Measurements from ENCODE around the gene DYNLL1. TPM values are rescaled to one million over a fixed set of nuclear protein-coding genes. Genes with fewer than 3 reads are reported as not detected.

DYNLL1 gene
- total RNA-seq, 1 experiment from 2014 or later = 404 TPM

Other genes with a start within 250 kb of the DYNLL1 start
- gene PXN, start 230.4 kb upstream of the DYNLL1 start, total RNA-seq (2014; rRNA removed) = 152 and 159 TPM in 2 replicates
- not detected in 2 replicates for gene RNU4-2, start 204.2 kb upstream of the DYNLL1 start, total RNA-seq (2014; rRNA removed)
- under 0.01 TPM in 1 of 2 replicates, not detected in the other for gene RNU4-1, start 202.9 kb upstream of the DYNLL1 start, total RNA-seq (2014; rRNA removed)
- 1.6 and 2.1 TPM in 2 replicates for gene SIRT4, start 193.8 kb upstream of the DYNLL1 start, total RNA-seq (2014; rRNA removed)
- not detected in 2 replicates for gene PLA2G1B, start 168.3 kb upstream of the DYNLL1 start, total RNA-seq (2014; rRNA removed)
- not detected in 2 replicates for gene MSI1, start 126.9 kb upstream of the DYNLL1 start, total RNA-seq (2014; rRNA removed)
- 378 and 392 TPM in 2 replicates for gene COX6A1, start 58.0 kb upstream of the DYNLL1 start, total RNA-seq (2014; rRNA removed)
- 52.1 and 59.5 TPM in 2 replicates for gene TRIAP1, start 49.7 kb upstream of the DYNLL1 start, total RNA-seq (2014; rRNA removed)
- gene GATC, start 49.7 kb upstream of the DYNLL1 start, total RNA-seq (2014; rRNA removed) = 24.3 TPM in 2 replicates
- 170 and 172 TPM in 2 replicates for gene SRSF9, start 26.4 kb upstream of the DYNLL1 start, total RNA-seq (2014; rRNA removed)
- gene COQ5, start 33.0 kb downstream of the DYNLL1 start, total RNA-seq (2014; rRNA removed) = 33.5 and 33.7 TPM in 2 replicates
- gene RNF10, start 38.2 kb downstream of the DYNLL1 start, total RNA-seq (2014; rRNA removed) = 68.5 and 77.4 TPM in 2 replicates
- gene POP5, start 85.3 kb downstream of the DYNLL1 start, total RNA-seq (2014; rRNA removed) = 33.0 and 41.6 TPM in 2 replicates
- gene CABP1, start 144.5 kb downstream of the DYNLL1 start, total RNA-seq (2014; rRNA removed) = 0.45 TPM in 1 of 2 replicates, not detected in the other
- 139 and 140 TPM in 2 replicates for gene MLEC, start 191.0 kb downstream of the DYNLL1 start, total RNA-seq (2014; rRNA removed)
- 16.2 and 18.7 TPM in 2 replicates for gene UNC119B, start 214.3 kb downstream of the DYNLL1 start, total RNA-seq (2014; rRNA removed)
- 15.5 and 16.9 TPM in 2 replicates for gene ACADS, start 229.7 kb downstream of the DYNLL1 start, total RNA-seq (2014; rRNA removed)

Data from LHCN-M2 (cell line).